Natural killer cell treated with Interleukin-12 subunit alpha and Interleukin-12 subunit beta and Interleukin-15 and Interleukin-18, amount 100 ng/mL, for 72 hours (primary cell): Measurements from ENCODE around the gene PLXDC2. TPM values are rescaled to one million over a fixed set of nuclear protein-coding genes. Genes with fewer than 3 reads are reported as not detected.
A peak's percentile ranks its signal among the peaks of the same experiment; 100 is the strongest.

ENCODE experiments used
- ATAC-seq, 2 donors: fragments of 150-1000 bp; cut with Tn5 transposase in 1 of 2; sonication (Bioruptor Pico), chemical (Tn5 transposase) in 1 of 2; 2 replicates each; pipeline ENCODE4 v1.10.0; 2021
- DNase-seq: peaks from one replicate; pipeline ENCODE4 v3.0.0; 2022; ENCODE audit warnings: low spot score
- H3K27ac Mint-ChIP-seq, 2 donors: 1 replicate in 1 of 2; 2 replicates in 1 of 2; pipeline ENCODE4 v1.8.0; 2022; ENCODE audit warnings: mixed read lengths in 2 of 2, mild to moderate bottlenecking in 1 of 2, moderate library complexity in 1 of 2
- H3K27me3 Mint-ChIP-seq, 2 donors: 1 replicate in 1 of 2; 2 replicates in 1 of 2; pipeline ENCODE4 v1.8.0; 2022; ENCODE audit warnings: mixed read lengths in 2 of 2
- H3K36me3 Mint-ChIP-seq: one replicate; pipeline ENCODE4 v1.8.0; 2022; ENCODE audit warnings: mixed read lengths
- H3K4me1 Mint-ChIP-seq, 2 donors: 1 replicate in 1 of 2; 2 replicates in 1 of 2; pipeline ENCODE4 v1.8.0; 2022; ENCODE audit warnings: low read depth in 2 of 2, mixed read lengths in 2 of 2, mild to moderate bottlenecking in 1 of 2
- H3K4me3 Mint-ChIP-seq: one replicate; pipeline ENCODE4 v1.8.0; 2022; ENCODE audit warnings: mixed read lengths
- H3K9me3 Mint-ChIP-seq: 2 replicates; pipeline ENCODE4 v1.8.0; 2022; ENCODE audit warnings: mixed read lengths
- total RNA-seq, 2 donors: library from RNA; stranded (reverse); gene quantifications; one replicate each; pipeline ENCODE4 v1.2.3, GENCODE V29; 2022

PLXDC2 gene
- total RNA-seq, 2 donors from 2014 or later, result 3.5 to 14.0 TPM

DNA sequence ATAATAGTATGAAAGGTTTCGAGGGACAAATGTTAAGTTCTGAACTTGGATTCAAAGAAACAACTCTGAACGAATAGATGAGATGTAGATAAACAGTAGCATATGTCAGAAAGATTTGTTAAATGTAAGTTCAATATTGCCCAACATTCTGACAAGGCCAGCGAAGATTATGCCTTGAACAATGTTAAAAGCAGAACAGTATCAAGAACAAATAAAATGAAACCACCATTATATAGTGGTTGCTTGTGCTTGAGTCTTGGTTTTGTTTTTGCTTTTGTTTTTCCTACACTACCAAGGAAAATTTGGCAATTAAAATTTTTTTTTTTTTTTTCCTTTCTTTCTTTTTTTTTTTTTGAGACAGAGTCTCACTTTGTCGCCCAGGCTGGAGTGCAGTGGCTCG, 66.4 kb downstream of the PLXDC2 start:
- Mint-ChIP-seq H3K4me1 (peaks cover 0 to 3% of the 10 kb centered on the region in 2 donors), H3K9me3 (no peaks in the 10 kb centered on the region), H3K36me3 (no peaks in the 10 kb centered on the region), H3K27me3 (no peaks in the 10 kb centered on the region), H3K4me3 (no peak overlapping the region), H3K27ac (no peak overlapping the region)
- no peak for ATAC-seq
- DNase-seq, result no peak

DNA sequence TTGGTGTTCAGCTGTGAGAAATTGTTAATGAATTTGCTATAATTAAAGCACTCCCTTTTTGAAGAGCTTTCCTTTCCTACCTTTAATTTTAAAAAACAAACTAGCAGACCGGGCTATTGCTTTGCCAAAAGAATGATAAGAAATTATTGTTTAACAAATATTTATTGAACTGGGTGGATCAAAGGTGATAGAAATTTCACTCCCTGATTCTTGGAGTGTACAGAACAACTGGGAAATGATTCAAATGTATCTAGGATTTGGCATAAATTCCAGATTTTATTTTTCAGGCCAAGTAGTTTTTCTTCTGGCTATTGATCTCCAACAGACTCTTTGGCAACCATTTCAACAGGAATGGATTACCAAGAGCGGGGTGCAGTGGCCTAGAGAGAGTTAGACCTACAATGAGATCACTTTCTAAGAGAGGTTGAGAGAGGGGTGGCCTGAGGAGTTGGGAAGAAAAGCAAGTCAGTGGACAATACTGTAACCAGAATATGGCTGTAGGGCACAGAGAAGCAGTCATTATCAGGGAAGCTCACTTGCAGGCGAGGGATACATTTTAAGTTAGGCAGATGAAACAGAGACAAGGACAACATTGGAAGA, 71.9 kb downstream of the PLXDC2 start:
- H3K4me1 Mint-ChIP-seq, result peaks cover 0 to 3% of the 10 kb centered on the region in 2 donors
- H3K27ac Mint-ChIP-seq, result no peak overlapping the region
- H3K36me3 Mint-ChIP-seq, result no peaks in the 10 kb centered on the region
- no peaks in the 10 kb centered on the region for H3K9me3 Mint-ChIP-seq
- H3K27me3 Mint-ChIP-seq, result no peaks in the 10 kb centered on the region
- H3K4me3 Mint-ChIP-seq, result no peak overlapping the region
- no peak for DNase-seq
- no peak for ATAC-seq

GRCh38 chr10:19889256-19889655, 73.0 kb downstream of the PLXDC2 start:
- H3K9me3 Mint-ChIP-seq, result no peaks in the 10 kb centered on the region
- H3K4me1 Mint-ChIP-seq, result peaks cover 0 to 3% of the 10 kb centered on the region in 2 donors
- no peaks in the 10 kb centered on the region for H3K27me3 Mint-ChIP-seq
- ATAC-seq, result no peak
- H3K27ac Mint-ChIP-seq, result no peak overlapping the region
- H3K4me3 Mint-ChIP-seq, result no peak overlapping the region
- DNase-seq, result no peak
- H3K36me3 Mint-ChIP-seq, result no peaks in the 10 kb centered on the region

DNA sequence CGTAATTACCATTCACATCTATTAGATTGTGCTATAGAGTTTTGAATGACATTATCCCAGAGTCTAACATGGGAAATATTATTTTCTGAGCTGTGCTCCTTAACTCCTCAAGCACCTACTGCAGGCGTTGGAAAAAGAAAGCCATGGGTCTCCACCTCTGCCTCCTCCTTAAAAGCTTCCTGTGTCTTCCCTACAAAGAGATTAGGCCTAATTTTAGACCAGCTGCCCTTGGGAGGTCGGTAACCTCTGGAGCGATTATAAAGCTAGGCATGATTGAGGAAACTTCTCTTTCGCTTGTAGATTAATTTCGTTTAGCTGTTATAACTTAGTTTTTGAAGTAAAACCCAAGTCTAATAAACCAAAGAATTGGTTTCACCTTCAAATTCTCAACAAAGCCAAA, 75.2 kb downstream of the PLXDC2 start:
- no peaks in the 10 kb centered on the region for H3K9me3 Mint-ChIP-seq
- H3K4me1 Mint-ChIP-seq, result peaks cover 0 to 3% of the 10 kb centered on the region in 2 donors
- H3K27ac Mint-ChIP-seq, result no peak overlapping the region
- no peak overlapping the region for H3K4me3 Mint-ChIP-seq
- DNase-seq (no peak), ATAC-seq (no peak)
- H3K36me3 Mint-ChIP-seq, result no peaks in the 10 kb centered on the region
- no peaks in the 10 kb centered on the region for H3K27me3 Mint-ChIP-seq

- H3K4me3 Mint-ChIP-seq, result no peak overlapping the region
- no peaks in the 10 kb centered on the region for H3K9me3 Mint-ChIP-seq
- ATAC-seq (no peak), DNase-seq (no peak)
- no peaks in the 10 kb centered on the region for H3K27me3 Mint-ChIP-seq
- no peak overlapping the region for H3K27ac Mint-ChIP-seq
- H3K4me1 Mint-ChIP-seq, result peaks cover 0 to 3% of the 10 kb centered on the region in 2 donors
- H3K36me3 Mint-ChIP-seq, result no peaks in the 10 kb centered on the region
Observed at GRCh38 chr10:19892270-19892669, 76.0 kb downstream of the PLXDC2 start.

- H3K36me3 Mint-ChIP-seq, result no peaks in the 10 kb centered on the region
- H3K4me1 Mint-ChIP-seq, result peaks cover 0 to 3% of the 10 kb centered on the region in 2 donors
- ATAC-seq (no peak), DNase-seq (no peak)
- H3K4me3 Mint-ChIP-seq, result no peak overlapping the region
- H3K9me3 Mint-ChIP-seq, result no peaks in the 10 kb centered on the region
- H3K27ac Mint-ChIP-seq, result no peak overlapping the region
- no peaks in the 10 kb centered on the region for H3K27me3 Mint-ChIP-seq
Observed at GRCh38 chr10:19892677-19893076, 76.4 kb downstream of the PLXDC2 start.

DNA sequence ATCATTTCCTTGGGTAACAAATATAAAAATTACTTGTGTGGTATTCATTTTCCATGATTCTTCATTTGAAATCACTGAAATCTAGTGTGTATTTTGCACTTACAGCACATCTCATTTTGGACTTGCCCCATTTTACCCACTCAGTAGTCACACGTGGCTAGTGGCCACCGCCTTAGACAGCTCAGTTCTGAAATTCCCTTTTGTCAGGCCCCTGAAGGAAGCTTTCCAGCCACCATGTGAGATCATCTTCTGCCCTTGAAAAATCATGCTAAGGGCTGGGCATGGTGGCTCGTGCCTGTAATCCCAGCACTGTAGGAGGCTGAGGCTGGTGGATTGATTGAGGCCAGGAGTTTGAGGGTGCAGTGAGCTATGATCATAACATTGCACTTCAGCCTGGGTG, 79.3 kb downstream of the PLXDC2 start:
- ATAC-seq, result peak in 1 of 2 donors; percentile 71
- Mint-ChIP-seq H3K36me3 (no peaks in the 10 kb centered on the region), H3K4me1 (peaks cover 0 to 3% of the 10 kb centered on the region in 2 donors), H3K4me3 (no peak overlapping the region), H3K9me3 (no peaks in the 10 kb centered on the region), H3K27ac (no peak overlapping the region), H3K27me3 (peaks cover 0 to 2% of the 10 kb centered on the region in 2 donors)
- DNase-seq, result no peak

- H3K4me1 Mint-ChIP-seq, result peaks cover 11 to 21% of the 10 kb centered on the region in 2 donors
- H3K36me3 Mint-ChIP-seq, result no peaks in the 10 kb centered on the region
- no peak overlapping the region for H3K27ac Mint-ChIP-seq
- H3K4me3 Mint-ChIP-seq, result no peak overlapping the region
- H3K9me3 Mint-ChIP-seq, result peaks cover 3% of the 10 kb centered on the region
- peaks cover 0 to 2% of the 10 kb centered on the region in 2 donors for H3K27me3 Mint-ChIP-seq
- no peak for DNase-seq
- no peak for ATAC-seq
Observed at GRCh38 chr10:19902456-19902855, 86.2 kb downstream of the PLXDC2 start.

DNA sequence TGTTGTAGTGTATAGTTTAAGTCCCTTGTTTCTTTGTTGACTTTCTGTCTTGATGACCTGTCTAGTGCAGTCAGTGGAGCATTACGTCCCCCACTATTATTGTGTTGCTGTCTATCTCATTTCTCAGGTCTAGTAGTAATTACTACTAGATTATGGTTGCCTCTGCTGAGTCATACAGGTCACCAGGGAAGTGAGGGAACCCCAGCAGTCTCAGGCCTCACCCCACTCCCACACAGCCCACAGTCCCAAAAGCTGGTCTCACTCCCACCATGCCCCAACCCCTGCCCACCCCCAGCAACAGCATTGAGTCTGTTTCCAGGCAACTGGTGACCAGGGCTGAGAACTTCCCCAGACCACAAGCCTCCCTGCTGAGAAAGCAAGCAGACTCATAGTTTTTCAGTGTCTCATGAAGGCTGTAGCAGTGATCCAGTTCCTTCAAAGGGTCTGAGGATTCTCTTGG, 88.0 kb downstream of the PLXDC2 start:
- Mint-ChIP-seq H3K4me1 (peaks cover 11 to 24% of the 10 kb centered on the region in 2 donors), H3K9me3 (peaks cover 3% of the 10 kb centered on the region), H3K36me3 (no peaks in the 10 kb centered on the region), H3K27me3 (no peaks in the 10 kb centered on the region), H3K27ac (peak overlapping the region in 1 of 2 donors; percentile 56), H3K4me3 (no peak overlapping the region)
- DNase-seq (no peak), ATAC-seq (peak; percentile 66 to 81)

DNA sequence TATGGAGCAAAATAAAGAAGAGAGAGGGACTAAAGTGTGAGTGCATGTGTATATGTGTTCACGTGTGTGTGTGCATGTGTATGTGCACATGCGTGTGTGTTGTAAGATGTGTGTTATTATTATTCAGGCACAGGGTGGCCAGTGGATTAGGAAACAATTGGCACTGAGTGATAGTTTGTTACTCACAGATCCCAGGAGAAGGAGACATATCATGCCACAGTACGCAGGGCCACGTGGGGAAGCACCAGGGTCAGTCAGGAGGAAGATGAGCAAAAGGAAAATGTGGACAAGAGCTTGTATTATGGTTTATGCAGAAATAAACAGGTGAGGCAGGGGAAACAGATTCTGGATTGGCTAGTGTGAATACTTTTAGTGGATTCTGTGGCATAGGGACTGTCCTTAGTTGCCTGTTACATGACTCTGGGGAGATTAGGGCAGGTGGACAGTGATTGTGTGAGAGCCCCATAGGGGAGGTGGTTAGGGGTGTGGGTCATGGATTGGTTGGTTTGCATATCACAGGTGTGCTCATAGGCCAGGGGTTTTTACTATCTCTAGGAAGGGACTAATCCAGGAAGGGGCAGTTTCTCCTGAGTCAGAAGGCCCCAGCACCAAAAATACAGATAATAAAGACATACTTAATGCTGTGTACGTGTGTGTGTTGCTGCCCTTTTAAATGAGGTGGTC, 90.0 kb downstream of the PLXDC2 start:
- H3K27ac Mint-ChIP-seq, result no peak overlapping the region
- peaks cover 11 to 25% of the 10 kb centered on the region in 2 donors for H3K4me1 Mint-ChIP-seq
- H3K36me3 Mint-ChIP-seq, result no peaks in the 10 kb centered on the region
- H3K9me3 Mint-ChIP-seq, result peaks cover 3% of the 10 kb centered on the region
- ATAC-seq, result no peak
- H3K4me3 Mint-ChIP-seq, result no peak overlapping the region
- no peaks in the 10 kb centered on the region for H3K27me3 Mint-ChIP-seq
- DNase-seq, result no peak

- Mint-ChIP-seq H3K4me3 (no peak overlapping the region), H3K27me3 (no peaks in the 10 kb centered on the region), H3K9me3 (peaks cover 3% of the 10 kb centered on the region), H3K4me1 (peaks cover 0 to 18% of the 10 kb centered on the region in 2 donors), H3K27ac (no peak overlapping the region), H3K36me3 (no peaks in the 10 kb centered on the region)
- DNase-seq, result no peak
- ATAC-seq, result no peak
Observed at GRCh38 chr10:19908991-19909696, 92.9 kb downstream of the PLXDC2 start.

DNA sequence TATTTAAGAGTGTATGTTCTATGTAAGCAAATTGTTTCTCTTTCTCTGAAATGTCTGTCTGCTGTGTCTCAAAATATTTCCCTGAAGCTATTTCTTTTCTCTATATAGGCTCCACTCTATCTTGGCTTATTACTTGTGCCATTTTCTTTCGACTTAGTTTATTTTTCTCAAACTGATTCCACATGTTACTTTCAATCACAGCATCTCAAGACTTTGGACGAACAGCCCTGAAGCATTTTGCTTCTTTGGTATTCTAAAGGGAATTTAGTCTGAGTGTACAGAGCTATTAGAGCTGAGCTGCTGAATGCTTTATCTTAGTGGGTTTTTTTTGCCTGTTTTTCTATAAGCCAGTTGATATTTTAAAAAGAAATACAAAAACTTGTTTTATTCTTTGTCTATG, 95.7 kb downstream of the PLXDC2 start:
- no peaks in the 10 kb centered on the region for H3K9me3 Mint-ChIP-seq
- no peaks in the 10 kb centered on the region for H3K27me3 Mint-ChIP-seq
- H3K36me3 Mint-ChIP-seq, result peaks cover 6% of the 10 kb centered on the region
- ATAC-seq, result no peak
- no peak overlapping the region for H3K4me3 Mint-ChIP-seq
- no peak overlapping the region for H3K27ac Mint-ChIP-seq
- H3K4me1 Mint-ChIP-seq, result peaks cover 0 to 7% of the 10 kb centered on the region in 2 donors
- DNase-seq, result no peak

DNA sequence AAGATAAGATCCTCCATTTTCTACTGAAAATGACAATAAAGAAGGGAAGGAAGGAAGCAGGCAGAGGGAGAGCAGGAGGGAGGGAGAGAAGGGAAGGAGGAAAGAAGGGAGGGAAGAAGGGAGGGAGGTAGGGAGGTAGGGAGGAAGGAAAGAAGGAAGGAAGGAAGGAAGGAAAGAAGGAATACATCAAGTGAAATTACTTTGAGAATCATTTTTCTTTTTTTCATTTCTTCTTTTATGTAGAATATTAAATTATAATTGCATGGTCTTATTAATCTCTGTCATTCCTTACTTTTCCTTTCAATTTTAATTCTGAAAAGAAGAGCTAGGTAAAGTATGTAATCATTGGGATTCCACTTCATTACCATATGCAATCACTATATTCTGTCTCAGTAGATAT, 97.8 kb downstream of the PLXDC2 start:
- Mint-ChIP-seq H3K27ac (no peak overlapping the region), H3K4me1 (peaks cover 0 to 11% of the 10 kb centered on the region in 2 donors), H3K9me3 (no peaks in the 10 kb centered on the region), H3K4me3 (no peak overlapping the region), H3K27me3 (no peaks in the 10 kb centered on the region), H3K36me3 (peaks cover 6% of the 10 kb centered on the region)
- DNase-seq (no peak), ATAC-seq (no peak)

DNA sequence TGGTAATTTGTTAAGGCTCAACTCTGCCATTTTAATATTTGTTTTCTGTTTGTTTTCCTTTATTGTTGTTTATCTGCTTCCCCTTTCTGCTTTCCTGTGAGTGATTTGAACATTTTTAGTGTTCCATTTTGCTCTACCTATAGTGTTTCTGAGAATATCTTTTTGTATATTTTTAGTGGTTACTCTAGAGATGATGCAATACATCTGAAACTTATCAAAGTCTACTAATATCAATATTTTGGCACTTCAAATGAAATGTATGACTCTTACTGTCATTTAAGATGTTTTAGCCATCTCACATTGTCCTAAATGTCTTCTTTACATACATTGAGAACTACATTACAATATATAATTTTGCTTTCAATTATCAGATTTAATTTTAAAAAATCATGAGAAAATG, 98.9 kb downstream of the PLXDC2 start:
- H3K9me3 Mint-ChIP-seq, result no peaks in the 10 kb centered on the region
- DNase-seq, result no peak
- no peak overlapping the region for H3K4me3 Mint-ChIP-seq
- no peaks in the 10 kb centered on the region for H3K27me3 Mint-ChIP-seq
- H3K27ac Mint-ChIP-seq, result no peak overlapping the region
- ATAC-seq, result no peak
- H3K36me3 Mint-ChIP-seq, result peaks cover 6% of the 10 kb centered on the region
- peaks cover 0 to 12% of the 10 kb centered on the region in 2 donors for H3K4me1 Mint-ChIP-seq
